ENCODE measurements around the gene SLC10A1. TPM values are rescaled to one million over a fixed set of nuclear protein-coding genes. Genes with fewer than 3 reads are reported as not detected.

SLC10A1 gene
- total RNA-seq, 1 experiment from 2014 or later = not detected

- ChIA-PET POLR2A (ENCODE audit: unreplicated experiment) (no interaction called here), CTCF (no interaction called here)
- Histone ChIP-seq H3K9me3 (ENCODE audit: low read length) (no peaks in the 10 kb centered on the region), H3F3A (ENCODE audit: low read length, unreplicated experiment) (no peaks in the 10 kb centered on the region), H3K4me2 (ENCODE audit: low read length) (no peak overlapping the region), H3K79me2 (ENCODE audit: low read length) (peaks cover 20% of the 10 kb centered on the region), H3K4me3 (ENCODE audit: low read length) (no peak overlapping the region), H3K9ac (ENCODE audit: low read length) (no peak overlapping the region), H2AFZ (ENCODE audit: low read length) (no peak overlapping the region), H3K4me1 (ENCODE audit: insufficient read depth, low read length) (peaks cover 12% of the 10 kb centered on the region), H4K20me1 (ENCODE audit: low read length) (peaks cover 13% of the 10 kb centered on the region), H3K9me2 (replicated peaks; ENCODE audit: low read length) (no peaks in the 10 kb centered on the region), H3K27me3 (ENCODE audit: low read length) (no peaks in the 10 kb centered on the region), H3K36me3 (ENCODE audit: low read depth, low read length) (peaks cover 12% of the 10 kb centered on the region), H3K27ac (ENCODE audit: low read length) (no peak overlapping the region)
- no peak for ATAC-seq
- intact Hi-C loops (cut with micrococcal nuclease) = no loop called here
- no TSS peak for BruUV-seq (replicated peaks)
- DNase-seq = no peak
- no peak for TF ChIP-seq CTCF (conservative IDR thresholded peaks at IDR 0.05; ENCODE audit: low read depth, low read length)
- TF ChIP-seq EZH2phosphoT487 (IDR thresholded peaks at IDR 0.05; ENCODE audit: borderline replicate concordance, low read length) = no peak
- TF ChIP-seq EZH2 (IDR thresholded peaks at IDR 0.05; ENCODE audit: low read length, unreplicated experiment) = no peak
Measured at GRCh38 chr14:69763761-69764510, 33.1 kb downstream of the SLC10A1 start.

- ChIA-PET CTCF (interaction anchor here (0.8 kb wide), 1 partner anchor 9 kb away, joined by 3 read pairs; no protein-coding TSS in a partner anchor), POLR2A (ENCODE audit: unreplicated experiment) (no interaction called here)
- TF ChIP-seq CTCF (conservative IDR thresholded peaks at IDR 0.05; ENCODE audit: low read depth, low read length) (no peak), EZH2 (IDR thresholded peaks at IDR 0.05; ENCODE audit: low read length, unreplicated experiment) (no peak), EZH2phosphoT487 (IDR thresholded peaks at IDR 0.05; ENCODE audit: borderline replicate concordance, low read length) (no peak)
- Histone ChIP-seq H3K27ac (ENCODE audit: low read length) (no peak overlapping the region), H3K27me3 (ENCODE audit: low read length) (no peaks in the 10 kb centered on the region), H3K9ac (ENCODE audit: low read length) (no peak overlapping the region), H3F3A (ENCODE audit: low read length, unreplicated experiment) (no peaks in the 10 kb centered on the region), H3K4me3 (ENCODE audit: low read length) (no peak overlapping the region), H3K9me3 (ENCODE audit: low read length) (no peaks in the 10 kb centered on the region), H2AFZ (ENCODE audit: low read length) (no peak overlapping the region), H4K20me1 (ENCODE audit: low read length) (no peaks in the 10 kb centered on the region), H3K4me2 (ENCODE audit: low read length) (no peak overlapping the region), H3K36me3 (ENCODE audit: low read depth, low read length) (no peaks in the 10 kb centered on the region), H3K4me1 (ENCODE audit: insufficient read depth, low read length) (no peaks in the 10 kb centered on the region), H3K79me2 (ENCODE audit: low read length) (no peaks in the 10 kb centered on the region), H3K9me2 (replicated peaks; ENCODE audit: low read length) (no peaks in the 10 kb centered on the region)
- intact Hi-C loops (cut with micrococcal nuclease) = no loop called here
- BruUV-seq (replicated peaks) = no TSS peak
- DNase-seq = no peak
- ATAC-seq = no peak
Measured at GRCh38 chr14:69760810-69761209, 36.2 kb downstream of the SLC10A1 start.

DNA sequence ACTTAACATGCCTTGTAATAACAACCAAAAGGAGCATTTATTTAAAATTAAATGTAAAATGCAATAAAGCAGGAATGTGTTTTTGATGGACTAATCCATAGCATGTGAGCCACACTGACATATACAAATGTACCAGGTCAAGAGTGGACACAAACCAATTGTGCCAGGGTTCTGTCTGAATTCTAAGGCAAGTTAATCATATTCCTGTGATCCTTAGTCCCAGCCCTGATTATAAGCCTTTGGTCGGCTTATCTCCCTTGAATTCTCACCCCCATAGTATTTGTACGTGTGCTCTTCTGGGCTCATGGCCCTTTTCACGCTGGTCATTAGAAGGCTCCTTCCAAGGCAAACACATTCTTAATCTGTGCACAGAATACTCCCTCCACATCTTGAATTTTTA, 40.7 kb downstream of the SLC10A1 start:
- DNase-seq (no peak), ATAC-seq (no peak)
- no peak overlapping the region for H3K4me2 ChIP-seq (ENCODE audit: low read length)
- H3K9me2 ChIP-seq (replicated peaks; ENCODE audit: low read length) = no peaks in the 10 kb centered on the region; the same call in 1 of the 2 replicates
- no TSS peak for BruUV-seq (replicated peaks)
- no peaks in the 10 kb centered on the region for H3F3A ChIP-seq (ENCODE audit: low read length, unreplicated experiment)
- H3K36me3 ChIP-seq (ENCODE audit: low read depth, low read length) = no peaks in the 10 kb centered on the region
- no peak overlapping the region for H3K9ac ChIP-seq (ENCODE audit: low read length)
- CTCF ChIA-PET = interaction anchor here (0.5 kb wide), 1 partner anchor 145 kb away, joined by 8 read pairs; the partner anchor contains the start of gene SUSD6
- POLR2A ChIA-PET (ENCODE audit: unreplicated experiment) = no interaction called here
- H3K79me2 ChIP-seq (ENCODE audit: low read length) = no peaks in the 10 kb centered on the region
- no peak overlapping the region for H3K4me3 ChIP-seq (ENCODE audit: low read length)
- no peak overlapping the region for H3K27ac ChIP-seq (ENCODE audit: low read length)
- H3K9me3 ChIP-seq (ENCODE audit: low read length) = no peaks in the 10 kb centered on the region
- TF ChIP-seq EZH2 (IDR thresholded peaks at IDR 0.05; ENCODE audit: low read length, unreplicated experiment) (no peak), EZH2phosphoT487 (IDR thresholded peaks at IDR 0.05; ENCODE audit: borderline replicate concordance, low read length) (no peak), CTCF (conservative IDR thresholded peaks at IDR 0.05; ENCODE audit: low read depth, low read length) (no peak)
- H3K4me1 ChIP-seq (ENCODE audit: insufficient read depth, low read length) = no peaks in the 10 kb centered on the region
- H2AFZ ChIP-seq (ENCODE audit: low read length) = no peak overlapping the region
- intact Hi-C loops (cut with micrococcal nuclease) = no loop called here
- no peaks in the 10 kb centered on the region for H3K27me3 ChIP-seq (ENCODE audit: low read length)
- no peaks in the 10 kb centered on the region for H4K20me1 ChIP-seq (ENCODE audit: low read length)
